Measurements from ENCODE around the gene PLXNB2. TPM values are rescaled to one million over a fixed set of nuclear protein-coding genes. Genes with fewer than 3 reads are reported as not detected.
A peak's percentile ranks its signal among the peaks of the same experiment; 100 is the strongest.

PLXNB2 gene
- polyA plus RNA-seq, 3 donors, result 38.2 to 368 (median 70.5) TPM

- WGBS (ENCODE audit: insufficient coverage), result 3% methylated on average over 6 of the region's 9 CpGs
- H3K27me3 Mint-ChIP-seq (ENCODE audit: low read depth in 3 of 3), result peaks cover 2 to 4% (median 4%) of the 10 kb centered on the region in 3 donors
- H2AFZ ChIP-seq (ENCODE audit: insufficient read depth, low read depth, low read length, poor library complexity, severe bottlenecking), result peak overlapping the region; percentile 75
Observed at GRCh38 chr22:50343541-50343935, 36.1 kb upstream of the PLXNB2 start.

DNA sequence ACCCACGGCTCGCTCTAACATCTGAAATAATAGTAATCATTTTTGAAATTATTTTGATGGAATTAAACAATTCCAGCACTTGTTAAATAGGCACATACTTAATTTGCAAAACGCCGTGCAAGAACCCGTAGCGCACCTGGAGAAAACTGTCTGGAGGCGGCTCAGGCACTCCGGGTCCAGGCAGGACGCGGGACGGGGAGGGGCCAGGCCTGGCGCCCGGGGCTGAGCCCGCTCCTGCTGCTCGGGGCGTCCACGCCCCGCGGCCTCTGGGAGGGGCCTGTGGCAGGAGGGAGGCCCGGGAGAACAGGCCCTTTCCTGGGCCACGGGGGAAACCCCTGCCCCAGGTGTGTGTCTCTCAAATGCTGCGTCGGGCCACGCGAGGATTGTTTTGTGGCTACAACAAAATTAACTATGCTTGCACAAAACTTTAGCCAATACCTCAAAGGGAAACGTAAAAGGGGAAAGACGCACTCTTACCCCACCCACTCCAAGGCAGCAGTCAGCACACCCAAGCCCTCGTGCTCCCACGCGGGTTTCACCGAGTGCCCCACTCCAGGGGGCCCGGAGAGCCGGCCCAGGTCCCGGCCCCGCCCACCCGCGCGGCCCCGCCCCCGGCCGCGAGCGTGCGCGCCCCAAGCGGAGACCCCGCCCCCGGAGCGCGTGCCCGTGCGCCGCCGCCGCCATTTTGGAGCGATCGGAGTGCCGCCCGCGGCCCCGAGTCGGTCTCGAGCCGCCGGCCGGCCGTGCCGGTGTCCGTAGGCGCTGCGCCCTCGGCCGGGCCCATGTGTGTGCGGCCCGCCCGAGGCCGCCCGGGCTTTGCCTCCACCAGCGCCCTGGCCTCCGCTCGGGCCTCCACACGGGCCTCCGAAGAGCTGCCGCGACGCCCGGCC, 35.5 kb upstream of the PLXNB2 start, which contains the start of gene PPP6R2:
TSS of gene PPP6R2 (plus strand) at position 677 of the 890 bp plus-strand sequence. CDS start 50,582 bp downstream, outside the sequence.
- Mint-ChIP-seq H3K9me3 (no peaks in the 10 kb centered on the region), H3K27ac (peak within 1 kb of the TSS; percentile 60 to 87 (median 65)), H3K4me1 (peaks cover 9% of the 10 kb centered on the region), H3K36me3 (peaks cover 0 to 5% of the 10 kb centered on the region in 2 donors), H3K27me3 (ENCODE audit: low read depth in 3 of 3) (peaks cover 2 to 4% (median 4%) of the 10 kb centered on the region in 3 donors), H3K4me3 (peak within 1 kb of the TSS; percentile 77 to 80)
- intact Hi-C loops (cut with micrococcal nuclease), result loop anchor here (1.0 to 5.0 kb wide), 3 partner anchors 66 to 98 kb away; partner anchors contain the start of gene TUBGCP6 (in 1 of the 2)
- peak within 1 kb of the TSS; percentile 56 to 90 (median 87) for H3K4me3 ChIP-seq (replicated peaks in 1 of 3; ENCODE audit: low read depth in 2 of 3, low read length in 3 of 3)
- peak within 1 kb of the TSS; percentile 75 for H2AFZ ChIP-seq (ENCODE audit: insufficient read depth, low read depth, low read length, poor library complexity, severe bottlenecking)
- H3K4me1 ChIP-seq (ENCODE audit: control insufficient read depth in 1 of 2, insufficient read depth in 2 of 2, low read length in 2 of 2), result peaks cover 12 to 31% of the 10 kb centered on the region in 2 donors
- H3K9ac ChIP-seq (ENCODE audit: insufficient read depth, low read length, poor library complexity, severe bottlenecking), result peak within 1 kb of the TSS; percentile 93
- TF ChIP-seq, protein P1, sequence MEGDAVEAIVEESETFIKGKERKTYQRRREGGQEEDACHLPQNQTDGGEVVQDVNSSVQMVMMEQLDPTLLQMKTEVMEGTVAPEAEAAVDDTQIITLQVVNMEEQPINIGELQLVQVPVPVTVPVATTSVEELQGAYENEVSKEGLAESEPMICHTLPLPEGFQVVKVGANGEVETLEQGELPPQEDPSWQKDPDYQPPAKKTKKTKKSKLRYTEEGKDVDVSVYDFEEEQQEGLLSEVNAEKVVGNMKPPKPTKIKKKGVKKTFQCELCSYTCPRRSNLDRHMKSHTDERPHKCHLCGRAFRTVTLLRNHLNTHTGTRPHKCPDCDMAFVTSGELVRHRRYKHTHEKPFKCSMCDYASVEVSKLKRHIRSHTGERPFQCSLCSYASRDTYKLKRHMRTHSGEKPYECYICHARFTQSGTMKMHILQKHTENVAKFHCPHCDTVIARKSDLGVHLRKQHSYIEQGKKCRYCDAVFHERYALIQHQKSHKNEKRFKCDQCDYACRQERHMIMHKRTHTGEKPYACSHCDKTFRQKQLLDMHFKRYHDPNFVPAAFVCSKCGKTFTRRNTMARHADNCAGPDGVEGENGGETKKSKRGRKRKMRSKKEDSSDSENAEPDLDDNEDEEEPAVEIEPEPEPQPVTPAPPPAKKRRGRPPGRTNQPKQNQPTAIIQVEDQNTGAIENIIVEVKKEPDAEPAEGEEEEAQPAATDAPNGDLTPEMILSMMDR (IDR thresholded peaks at IDR 0.05), result peak; percentile 66
- H3K4me2 ChIP-seq (replicated peaks; ENCODE audit: extremely low read depth, low read length, poor library complexity, severe bottlenecking), result peak within 1 kb of the TSS; percentile 99
- no peaks in the 10 kb centered on the region for H3K9me3 ChIP-seq (replicated peaks in 1 of 2; ENCODE audit: control insufficient read depth in 1 of 2, insufficient read depth in 1 of 2, low read length in 2 of 2)
- peak; percentile 67 to 80 (median 67) for DNase-seq
- peaks cover 30% of the 10 kb centered on the region for H3K79me2 ChIP-seq (ENCODE audit: insufficient read depth, low read length)
- under 1% methylated on average over 78 of the region's 87 CpGs for WGBS (ENCODE audit: insufficient coverage)
- H3K36me3 ChIP-seq (replicated peaks in 1 of 2; ENCODE audit: control insufficient read depth in 1 of 2, insufficient read depth in 2 of 2, low read length in 2 of 2), result no peaks in the 10 kb centered on the region
- peak within 1 kb of the TSS in 1 of 2 donors; percentile 82 for H3K27ac ChIP-seq (ENCODE audit: low read depth in 1 of 2, low read length in 2 of 2)
- peaks cover 20% of the 10 kb centered on the region for H4K20me1 ChIP-seq (ENCODE audit: insufficient read depth, low read length)
- no peaks in the 10 kb centered on the region for H3K27me3 ChIP-seq (ENCODE audit: control insufficient read depth in 2 of 2, insufficient read depth in 2 of 2, low read length in 2 of 2)

More at GRCh38 chr22:50343541-50343935, 36.1 kb upstream of the PLXNB2 start:
- Histone ChIP-seq H3K4me3 (replicated peaks in 1 of 3; ENCODE audit: low read depth in 2 of 3, low read length in 3 of 3) (peak overlapping the region; percentile 56 to 90 (median 87)), H3K79me2 (ENCODE audit: insufficient read depth, low read length) (peaks cover 37% of the 10 kb centered on the region), H3K4me2 (replicated peaks; ENCODE audit: extremely low read depth, low read length, poor library complexity, severe bottlenecking) (peak overlapping the region; percentile 99), H3K4me1 (ENCODE audit: control insufficient read depth in 1 of 2, insufficient read depth in 2 of 2, low read length in 2 of 2) (peaks cover 12 to 37% of the 10 kb centered on the region in 2 donors), H3K9me3 (replicated peaks in 1 of 2; ENCODE audit: control insufficient read depth in 1 of 2, insufficient read depth in 1 of 2, low read length in 2 of 2) (no peaks in the 10 kb centered on the region), H3K9ac (ENCODE audit: insufficient read depth, low read length, poor library complexity, severe bottlenecking) (peak overlapping the region; percentile 93), H3K27me3 (ENCODE audit: control insufficient read depth in 2 of 2, insufficient read depth in 2 of 2, low read length in 2 of 2) (no peaks in the 10 kb centered on the region), H4K20me1 (ENCODE audit: insufficient read depth, low read length) (peaks cover 26% of the 10 kb centered on the region), H3K36me3 (replicated peaks in 1 of 2; ENCODE audit: control insufficient read depth in 1 of 2, insufficient read depth in 2 of 2, low read length in 2 of 2) (no peaks in the 10 kb centered on the region), H3K27ac (ENCODE audit: low read depth in 1 of 2, low read length in 2 of 2) (peak overlapping the region in 1 of 2 donors; percentile 82)
- peak overlapping the region in 2 of 7 donors; percentile 64 to 87 for H3K27ac Mint-ChIP-seq
- no peaks in the 10 kb centered on the region for H3K9me3 Mint-ChIP-seq
- DNase-seq, result no peak
- intact Hi-C loops (cut with micrococcal nuclease), result loop anchor here (2.0 to 5.0 kb wide), 2 partner anchors 66 to 99 kb away; partner anchors contain the start of gene TUBGCP6 (in 1 of the 2)
- H3K36me3 Mint-ChIP-seq, result peaks cover 0 to 5% of the 10 kb centered on the region in 2 donors
- TF ChIP-seq, protein P1 (IDR thresholded peaks at IDR 0.05), result no peak
- peaks cover 9% of the 10 kb centered on the region for H3K4me1 Mint-ChIP-seq
- peak overlapping the region; percentile 57 to 62 for H3K4me3 Mint-ChIP-seq
